EH (cell line): ENCODE measurements around the gene LATS2.

Experiments used
- DNase-seq: peaks from one replicate; pipeline ENCODE4 v3.0.0-alpha.2; 2015; ENCODE audit warnings: low read depth

The LATS2 gene

DNA sequence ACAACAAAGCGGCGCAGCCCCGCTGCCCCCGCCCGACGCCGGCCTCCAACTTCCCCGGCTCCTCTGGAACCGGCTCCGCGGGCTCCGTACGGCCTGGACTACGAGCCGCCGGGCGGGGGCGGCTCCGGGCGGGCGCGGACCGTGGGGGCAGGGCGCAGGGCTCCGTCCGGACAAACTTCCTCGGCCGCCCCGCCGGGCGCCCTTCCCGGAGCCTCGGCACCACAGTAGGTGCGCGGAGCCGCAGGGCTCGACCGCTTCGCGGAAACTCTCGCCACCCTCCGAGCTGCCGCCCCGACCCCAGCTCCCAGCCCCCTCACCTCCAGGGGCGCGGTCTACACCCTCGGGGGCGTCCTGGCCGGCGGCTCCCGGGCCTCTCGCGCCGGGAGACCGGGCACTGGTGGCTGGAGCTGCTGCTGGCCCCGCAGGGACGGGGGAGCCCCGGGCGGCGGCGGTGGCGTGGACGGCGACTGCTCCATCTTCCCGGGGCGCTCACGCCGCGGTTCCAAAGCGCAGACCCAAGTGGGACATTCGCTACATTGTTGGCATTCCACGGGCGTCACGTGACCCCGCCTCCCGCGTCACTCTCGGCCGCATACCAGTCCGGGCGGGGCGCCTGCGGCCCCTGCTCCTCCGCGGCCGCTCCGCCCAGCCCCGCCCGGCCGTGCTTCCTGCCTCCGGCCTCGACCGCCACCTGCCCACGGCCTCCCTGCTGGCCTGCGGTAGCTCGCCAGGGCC is at the start of gene LATS2:
Gene LATS2 (minus strand): TSS at position 558 of the 735 bp plus-strand sequence. CDS start 15,560 bp downstream, outside the sequence.
- peak; percentile 97 for DNase-seq

DNA sequence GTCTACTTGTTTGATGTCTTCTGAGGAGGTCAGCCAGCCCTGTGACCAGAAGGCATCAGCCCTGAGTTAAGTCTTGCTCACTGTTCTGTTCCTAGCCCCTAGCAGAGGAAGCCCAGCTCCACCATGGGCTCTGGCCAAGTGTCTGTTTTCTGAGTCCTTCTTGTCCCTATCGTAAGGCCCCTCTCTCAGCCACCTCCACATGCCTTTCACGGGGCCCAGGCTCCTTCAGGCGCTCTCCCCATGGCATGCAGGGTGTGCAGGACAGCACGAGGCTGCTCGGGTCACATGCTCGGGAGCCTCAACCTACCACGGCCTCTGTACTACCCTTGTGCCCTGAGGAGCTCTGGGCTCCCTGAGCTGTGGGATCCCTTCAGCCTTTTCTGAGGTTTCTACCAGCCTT is 47.8 kb upstream of the LATS2 start:
- no peak for DNase-seq

- DNase-seq = peak; percentile 80
Measured at GRCh38 chr13:21106089-21106488, 44.7 kb upstream of the LATS2 start.

GRCh38 chr13:21104199-21105019 is 43.0 kb upstream of the LATS2 start:
- DNase-seq = no peak

DNA sequence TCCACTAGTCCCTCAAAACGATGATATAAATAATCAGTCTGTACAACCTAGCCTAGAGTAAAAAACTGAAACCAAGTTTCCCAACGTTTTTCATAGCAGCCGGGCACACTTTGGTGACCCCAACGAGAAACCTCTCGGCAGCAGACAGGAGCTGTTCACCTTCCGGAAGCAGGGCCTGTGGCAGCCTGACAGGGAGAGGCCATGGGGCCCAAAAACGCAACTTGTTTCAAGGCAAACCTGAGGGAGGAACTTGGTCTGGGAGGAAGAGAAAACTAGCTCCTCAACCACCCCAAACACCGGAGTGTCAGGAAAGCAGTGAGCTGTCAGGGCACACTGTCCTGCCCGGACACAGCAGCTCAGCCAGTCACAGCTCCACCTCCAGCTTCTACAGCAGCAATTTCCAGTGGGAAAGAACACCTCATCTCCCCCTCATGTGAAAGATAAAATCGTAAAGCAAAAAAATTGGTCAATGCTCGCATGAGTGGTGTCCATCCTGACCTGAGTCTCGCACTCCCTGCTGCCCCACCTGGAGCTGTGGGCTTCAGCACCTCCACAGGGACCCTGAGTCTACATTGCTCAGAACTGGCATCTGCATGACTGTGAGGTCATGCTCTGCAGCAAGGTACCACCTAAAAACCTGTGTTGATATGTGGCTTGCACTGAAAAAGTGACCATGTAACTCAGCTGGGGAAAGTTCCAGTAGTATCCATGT is 40.6 kb upstream of the LATS2 start:
- DNase-seq = no peak

GRCh38 chr13:21100994-21101757 is 39.8 kb upstream of the LATS2 start:
- no peak for DNase-seq

GRCh38 chr13:21100211-21100610 is 38.8 kb upstream of the LATS2 start:
- no peak for DNase-seq

GRCh38 chr13:21095311-21095710 is 33.9 kb upstream of the LATS2 start:
- no peak for DNase-seq

DNA sequence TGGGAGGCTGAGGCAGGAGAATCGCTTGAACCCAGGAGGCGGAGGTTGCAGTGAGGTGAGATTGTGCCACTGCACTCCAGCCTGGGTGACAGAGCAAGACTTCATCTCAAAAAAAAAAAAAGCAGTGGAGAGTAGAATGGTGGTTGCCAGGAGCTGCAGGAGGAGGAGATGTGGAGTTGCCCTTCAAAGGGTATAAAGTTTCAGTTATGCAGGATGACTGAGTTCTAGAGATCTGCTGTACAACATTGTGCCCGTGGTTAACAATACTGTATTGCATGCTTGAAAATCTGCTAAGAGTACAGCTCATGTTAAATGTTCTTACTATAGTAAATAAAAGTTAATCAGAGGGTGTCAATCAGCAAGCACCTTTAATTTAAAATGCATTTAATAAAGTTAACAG is 28.4 kb upstream of the LATS2 start:
- no peak for DNase-seq

DNA sequence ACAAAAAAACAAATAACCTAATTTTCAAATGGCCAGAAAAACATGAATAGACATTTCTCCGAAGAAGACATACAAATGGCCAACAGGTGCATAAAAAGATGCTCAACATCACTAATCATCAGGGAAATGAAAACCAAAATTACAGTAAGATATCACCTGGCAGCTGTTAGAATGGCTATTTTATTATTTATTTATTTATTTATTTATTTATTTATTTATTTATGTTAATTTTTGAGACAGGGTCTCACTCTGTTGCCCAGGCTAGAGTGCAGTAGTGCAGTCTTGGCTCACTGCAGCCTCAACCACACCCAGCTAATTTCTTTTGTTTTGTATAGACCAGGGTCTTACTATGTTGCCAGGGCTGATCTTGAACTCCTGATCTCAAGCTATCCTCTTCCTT is 27.1 kb upstream of the LATS2 start:
- no peak for DNase-seq

DNA sequence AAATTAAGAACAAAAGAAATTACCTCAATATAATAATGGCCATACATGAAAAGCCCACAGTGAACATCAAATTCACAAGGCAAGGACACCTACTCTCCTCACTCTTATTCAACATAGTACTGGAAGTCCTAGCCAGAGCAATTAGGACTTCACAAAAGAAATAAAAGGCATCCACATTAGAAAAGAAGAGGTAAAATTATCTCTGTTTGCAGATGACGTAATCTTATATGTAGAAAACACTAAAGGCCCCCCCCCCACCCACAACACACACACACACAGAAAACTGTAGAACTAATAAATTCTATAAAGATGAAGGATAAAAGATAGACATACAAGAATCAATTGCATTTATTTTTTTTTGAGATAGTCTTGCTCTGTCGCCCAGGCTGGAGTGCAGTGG is 25.5 kb upstream of the LATS2 start:
- DNase-seq = no peak

GRCh38 chr13:21081926-21082325 is 20.5 kb upstream of the LATS2 start:
- DNase-seq = no peak

GRCh38 chr13:21080593-21080891 is 19.2 kb upstream of the LATS2 start:
- no peak for DNase-seq

DNA sequence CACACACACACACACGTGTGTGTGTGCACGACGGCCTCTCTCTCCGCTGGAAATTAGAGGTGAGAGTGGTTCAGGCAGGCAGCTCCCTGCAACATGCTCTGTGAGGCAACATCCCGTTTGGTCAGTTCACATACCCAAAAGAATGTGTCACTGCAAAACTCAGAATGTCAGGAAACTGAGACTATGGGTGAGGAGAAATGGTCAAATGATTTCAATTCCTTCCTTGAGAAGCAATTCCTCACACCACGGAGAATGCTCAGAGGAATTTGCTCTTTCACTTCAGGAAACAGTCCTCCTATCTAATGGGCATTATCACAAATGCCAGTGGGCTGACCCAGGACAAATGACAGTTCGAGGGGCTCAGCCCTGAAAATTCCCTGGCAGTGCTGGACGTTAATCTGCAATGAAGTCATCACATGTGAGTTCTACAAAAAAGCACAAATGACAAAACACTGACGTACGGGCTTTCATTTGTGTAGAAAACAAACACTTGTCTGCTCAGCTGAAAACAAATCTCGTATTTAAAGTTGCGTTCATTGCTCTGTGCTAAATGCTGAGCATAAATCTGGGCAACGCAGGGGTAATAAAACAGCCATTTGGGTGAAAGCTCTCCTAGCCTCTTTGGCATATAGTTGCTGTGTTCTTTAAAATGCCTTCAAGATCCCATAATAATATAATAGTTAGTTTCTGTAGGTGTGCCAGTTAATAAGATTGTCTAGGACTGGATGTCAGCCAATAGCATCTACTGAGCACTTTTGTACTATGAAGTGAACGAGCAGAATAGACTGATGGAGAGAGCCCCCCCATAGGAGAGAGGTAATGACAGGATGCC is 18.6 kb upstream of the LATS2 start:
- DNase-seq = peak; percentile 97

DNA sequence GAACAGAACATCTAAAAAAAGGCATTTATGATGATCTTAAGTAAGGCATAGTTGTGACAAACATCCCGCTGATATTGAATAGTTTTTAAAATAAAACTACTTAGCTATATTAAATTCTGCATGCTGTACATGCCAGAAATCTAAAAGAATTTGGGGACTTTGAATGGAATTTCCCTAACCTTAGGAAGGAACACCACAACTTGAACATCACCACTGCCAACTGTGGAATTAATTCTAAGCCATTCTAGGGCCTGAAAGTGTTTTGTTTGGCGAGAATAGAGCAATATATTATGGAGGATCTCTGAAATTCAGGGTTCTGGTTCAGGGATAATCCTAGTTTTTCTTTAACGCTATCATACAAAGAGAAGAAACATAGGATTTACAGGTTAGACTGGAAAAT is 17.8 kb upstream of the LATS2 start:
- peak; percentile 70 for DNase-seq

DNA sequence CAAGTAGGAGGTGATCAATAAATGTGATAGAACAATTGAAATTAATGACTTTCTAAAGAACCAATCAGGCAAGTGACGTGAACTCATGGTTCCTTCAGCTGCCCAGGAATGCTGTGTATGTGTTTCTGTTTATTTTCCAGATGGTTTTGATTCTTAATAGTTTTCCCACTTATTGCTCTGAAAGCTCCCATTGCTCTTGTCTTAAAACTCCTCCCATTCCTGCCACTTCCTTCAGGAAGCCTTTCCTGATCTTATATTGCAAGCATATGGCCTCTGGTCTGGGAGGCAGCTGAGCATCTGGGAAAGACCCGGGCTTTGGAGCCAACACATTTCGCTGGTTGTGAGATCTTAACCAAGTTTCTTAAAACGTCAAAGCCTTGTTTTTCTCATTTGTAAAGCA is 17.1 kb upstream of the LATS2 start:
- peak; percentile 76 for DNase-seq

- DNase-seq = no peak
Measured at GRCh38 chr13:21077788-21078353, 16.5 kb upstream of the LATS2 start.

DNA sequence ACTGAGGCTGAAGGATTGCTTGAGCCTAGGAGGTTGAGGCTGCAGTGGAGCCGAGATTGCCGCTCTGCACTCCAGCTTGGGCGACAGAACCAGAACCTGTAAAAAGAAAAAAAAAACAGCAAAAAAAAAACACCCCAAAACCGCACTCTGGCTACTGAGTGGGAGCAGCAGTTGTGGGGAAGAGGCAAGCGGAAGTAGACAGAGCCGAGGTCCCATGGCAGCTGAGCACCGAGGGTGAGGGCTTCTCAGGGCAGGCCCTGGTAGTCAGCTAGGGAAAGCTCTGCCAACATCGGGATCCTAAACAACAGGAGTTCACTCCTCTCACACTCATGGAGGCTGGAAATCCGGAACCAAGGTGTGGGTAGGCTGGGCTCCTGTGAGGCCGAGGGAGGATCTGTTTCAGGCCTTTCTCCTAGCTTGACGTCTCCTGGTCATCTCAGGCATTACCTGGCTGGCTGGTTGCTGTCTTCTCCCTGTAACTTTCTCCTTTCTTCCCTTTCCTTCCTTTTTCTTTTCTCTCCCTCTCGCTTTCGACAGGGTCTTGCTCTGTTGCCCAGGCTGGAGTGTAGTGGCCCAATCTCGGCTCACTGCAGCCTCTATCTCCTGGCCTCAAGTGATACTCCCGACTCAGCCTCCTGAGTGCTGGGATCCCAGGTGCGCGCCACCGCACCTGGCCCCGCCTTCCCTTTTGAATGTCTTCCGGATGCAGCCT is 15.8 kb upstream of the LATS2 start:
- DNase-seq = no peak

- DNase-seq = no peak
Measured at GRCh38 chr13:21076253-21076652, 14.9 kb upstream of the LATS2 start.
